Muscle of leg (tissue), 11 donors: ENCODE data around the gene MDH1. TPM values are rescaled to one million over a fixed set of nuclear protein-coding genes. Genes with fewer than 3 reads are reported as not detected.
"Not testable (repeated sequence)": the region's sequence is repeated elsewhere in the genome, so short reads cannot be mapped to it uniquely, and the experiment has no call there.

ENCODE experiments used
- DNase-seq: peaks from one replicate; pipeline ENCODE4 v3.0.0; 2013
- H3K27ac ChIP-seq: one replicate; pipeline ENCODE4 v1.5.1; 2013; ENCODE audit warnings: mild to moderate bottlenecking, low read length, control low read depth
- H3K27me3 ChIP-seq: one replicate; pipeline ENCODE4 v1.6.1; 2013; ENCODE audit warnings: low read length; ENCODE audit not compliant: control insufficient read depth, insufficient read depth
- H3K36me3 ChIP-seq: one replicate; pipeline ENCODE4 v1.6.1; 2013; ENCODE audit warnings: low read length; ENCODE audit not compliant: control insufficient read depth, insufficient read depth
- H3K4me1 ChIP-seq: one replicate; pipeline ENCODE4 v1.6.1; 2013; ENCODE audit warnings: low read length; ENCODE audit not compliant: control insufficient read depth, insufficient read depth
- H3K4me3 ChIP-seq: one replicate; pipeline ENCODE4 v1.5.1; 2013; ENCODE audit warnings: low read length, control low read depth
- H3K9me3 ChIP-seq: replicated peaks from 2 replicates; pipeline ENCODE4 v1.6.1; 2013; ENCODE audit warnings: low read depth, low read length; ENCODE audit not compliant: control insufficient read depth
- WGBS: methylation state at CpG from one replicate; pipeline ENCODE4 v1.1.5; 2013; ENCODE audit warnings: missing lambda C conversion rate; ENCODE audit not compliant: insufficient coverage; 5-methylcytosine and 5-hydroxymethylcytosine counted together
- polyA plus RNA-seq, 8 donors: library from polyadenylated mRNA; unstranded; fragments of 120-200 nt; gene quantifications; one replicate each; pipeline versions ENCODE4 v1.2.1 to v1.2.3, GENCODE V29; 2013; ENCODE audit warnings: inconsistent platforms in 1 of 8, low replicate concordance in 1 of 8; ENCODE audit not compliant: insufficient read length in 8 of 8, insufficient read depth in 1 of 8
- total RNA-seq: library from RNA; stranded (reverse); fragments of 120-200 nt; gene quantifications from one replicate; pipeline ENCODE4 v1.2.4, GENCODE V29; 2013

Gene MDH1
- total and polyA plus RNA-seq, 9 donors = 268 to 421 (median 326) TPM

- H3K4me1 ChIP-seq, H3K4me3 ChIP-seq, H3K27ac ChIP-seq, H3K27me3 ChIP-seq, H3K36me3 ChIP-seq, DNase-seq: not testable (repeated sequence)
- peaks cover 15% of the 10 kb centered on the region for H3K9me3 ChIP-seq
Measured at GRCh38 chr2:63557819-63558218, 30.9 kb upstream of the MDH1 start.

- not testable (repeated sequence) for H3K4me1 ChIP-seq, H3K36me3 ChIP-seq, H3K27ac ChIP-seq, DNase-seq, H3K27me3 ChIP-seq, H3K4me3 ChIP-seq
- 100% methylated on average over 1 of the region's 3 CpGs for WGBS
- H3K9me3 ChIP-seq = peaks cover 15% of the 10 kb centered on the region
Measured at GRCh38 chr2:63558922-63559321, 29.8 kb upstream of the MDH1 start.

DNA sequence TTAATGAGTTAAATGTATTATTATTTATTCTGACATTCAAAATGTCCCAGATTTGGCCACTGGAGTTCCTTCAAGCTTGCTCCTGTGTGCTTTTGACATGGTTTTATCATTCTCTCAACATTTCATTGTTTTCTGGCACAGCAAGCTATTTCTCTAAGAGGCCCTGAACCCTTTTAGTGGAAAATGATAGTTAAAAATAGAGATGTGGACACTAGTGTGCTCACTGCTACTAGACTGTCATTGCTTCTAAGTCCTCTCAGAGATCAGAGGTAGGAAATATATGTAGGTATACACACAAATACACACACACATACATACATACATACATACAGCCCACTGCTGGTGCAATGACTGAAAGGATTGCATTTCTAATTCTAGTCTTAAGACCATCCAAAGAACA is 26.0 kb upstream of the MDH1 start:
- H3K4me1 ChIP-seq = no peaks in the 10 kb centered on the region
- no peak for DNase-seq
- H3K27ac ChIP-seq = no peak overlapping the region
- peaks cover 24% of the 10 kb centered on the region for H3K9me3 ChIP-seq
- H3K27me3 ChIP-seq = no peaks in the 10 kb centered on the region
- H3K36me3 ChIP-seq = no peaks in the 10 kb centered on the region
- no peak overlapping the region for H3K4me3 ChIP-seq

GRCh38 chr2:63569740-63570139 is 19.0 kb upstream of the MDH1 start:
- Histone ChIP-seq H3K27me3 (no peaks in the 10 kb centered on the region), H3K36me3 (no peaks in the 10 kb centered on the region), H3K27ac (no peak overlapping the region), H3K4me1 (no peaks in the 10 kb centered on the region), H3K9me3 (peaks cover 15% of the 10 kb centered on the region), H3K4me3 (no peak overlapping the region)
- no peak for DNase-seq

GRCh38 chr2:63571291-63571690 is 17.5 kb upstream of the MDH1 start:
- no CpG with 5 or more reads among the region's 2 CpGs for WGBS
- Histone ChIP-seq H3K4me1 (no peaks in the 10 kb centered on the region), H3K27me3 (no peaks in the 10 kb centered on the region), H3K27ac (no peak overlapping the region), H3K9me3 (peaks cover 12% of the 10 kb centered on the region), H3K36me3 (no peaks in the 10 kb centered on the region), H3K4me3 (no peak overlapping the region)
- DNase-seq = no peak

- Histone ChIP-seq H3K4me3 (no peak overlapping the region), H3K9me3 (peaks cover 6% of the 10 kb centered on the region), H3K27me3 (no peaks in the 10 kb centered on the region), H3K4me1 (no peaks in the 10 kb centered on the region), H3K27ac (no peak overlapping the region), H3K36me3 (no peaks in the 10 kb centered on the region)
- no peak for DNase-seq
- WGBS = 67% methylated on average over 1 of the region's 2 CpGs
Measured at GRCh38 chr2:63572001-63572400, 16.8 kb upstream of the MDH1 start.

DNA sequence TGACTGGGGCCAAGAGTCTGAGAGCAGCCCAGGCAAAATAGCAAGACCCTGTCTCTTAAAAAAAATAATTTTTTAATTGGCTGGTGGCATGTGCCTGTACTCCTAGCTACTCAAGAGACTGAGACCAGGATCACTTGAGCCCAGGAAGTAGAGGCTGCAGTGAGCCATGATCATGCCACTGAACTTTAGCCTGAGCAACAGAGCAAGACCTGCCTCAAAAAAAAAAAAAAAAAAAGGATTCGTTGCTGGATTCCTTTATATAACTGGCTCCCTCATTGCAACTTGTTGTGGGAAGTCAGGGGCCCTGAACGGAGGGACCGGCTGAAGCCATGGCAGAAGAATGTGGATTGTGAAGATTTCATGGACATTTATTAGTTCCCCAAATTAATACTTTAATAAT is 15.7 kb upstream of the MDH1 start:
- H3K4me3 ChIP-seq, DNase-seq, H3K9me3 ChIP-seq, H3K27me3 ChIP-seq, H3K4me1 ChIP-seq, H3K27ac ChIP-seq, H3K36me3 ChIP-seq: not testable (repeated sequence)
- no CpG with 5 or more reads among the region's 3 CpGs for WGBS

GRCh38 chr2:63573726-63574345 is 14.9 kb upstream of the MDH1 start:
- 50% methylated on average over 1 of the region's 13 CpGs for WGBS
- not testable (repeated sequence) for H3K4me1 ChIP-seq, DNase-seq, H3K4me3 ChIP-seq, H3K27me3 ChIP-seq, H3K36me3 ChIP-seq, H3K27ac ChIP-seq, H3K9me3 ChIP-seq

GRCh38 chr2:63576546-63576945 is 12.2 kb upstream of the MDH1 start:
- Histone ChIP-seq H3K4me3 (no peak overlapping the region), H3K9me3 (peaks cover 2% of the 10 kb centered on the region), H3K27ac (no peak overlapping the region), H3K27me3 (no peaks in the 10 kb centered on the region), H3K36me3 (no peaks in the 10 kb centered on the region), H3K4me1 (no peaks in the 10 kb centered on the region)
- no peak for DNase-seq

DNA sequence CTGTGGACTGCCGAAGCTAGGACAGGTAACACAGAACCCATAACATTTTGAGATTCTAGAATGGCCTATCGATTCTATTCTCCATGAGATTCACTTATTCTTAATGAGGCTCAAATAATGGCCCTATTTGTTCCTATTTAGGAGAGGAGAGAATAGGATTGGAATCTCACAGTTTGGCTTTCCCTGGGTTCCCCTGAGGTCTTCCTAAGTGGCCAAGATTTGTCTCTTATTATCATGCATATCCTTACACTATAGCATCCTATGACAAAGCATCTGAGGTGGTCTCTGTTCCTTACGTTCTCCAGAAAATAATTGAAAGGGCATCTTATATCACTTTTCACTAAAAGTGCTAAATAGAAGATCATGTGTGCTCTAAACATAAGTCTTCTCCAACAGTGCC is 10.0 kb upstream of the MDH1 start:
- H3K4me1 ChIP-seq = no peaks in the 10 kb centered on the region
- H3K36me3 ChIP-seq = no peaks in the 10 kb centered on the region
- no peak overlapping the region for H3K4me3 ChIP-seq
- no peak overlapping the region for H3K27ac ChIP-seq
- no peaks in the 10 kb centered on the region for H3K27me3 ChIP-seq
- no peaks in the 10 kb centered on the region for H3K9me3 ChIP-seq
- DNase-seq = no peak
- no CpG with 5 or more reads among the region's 3 CpGs for WGBS

DNA sequence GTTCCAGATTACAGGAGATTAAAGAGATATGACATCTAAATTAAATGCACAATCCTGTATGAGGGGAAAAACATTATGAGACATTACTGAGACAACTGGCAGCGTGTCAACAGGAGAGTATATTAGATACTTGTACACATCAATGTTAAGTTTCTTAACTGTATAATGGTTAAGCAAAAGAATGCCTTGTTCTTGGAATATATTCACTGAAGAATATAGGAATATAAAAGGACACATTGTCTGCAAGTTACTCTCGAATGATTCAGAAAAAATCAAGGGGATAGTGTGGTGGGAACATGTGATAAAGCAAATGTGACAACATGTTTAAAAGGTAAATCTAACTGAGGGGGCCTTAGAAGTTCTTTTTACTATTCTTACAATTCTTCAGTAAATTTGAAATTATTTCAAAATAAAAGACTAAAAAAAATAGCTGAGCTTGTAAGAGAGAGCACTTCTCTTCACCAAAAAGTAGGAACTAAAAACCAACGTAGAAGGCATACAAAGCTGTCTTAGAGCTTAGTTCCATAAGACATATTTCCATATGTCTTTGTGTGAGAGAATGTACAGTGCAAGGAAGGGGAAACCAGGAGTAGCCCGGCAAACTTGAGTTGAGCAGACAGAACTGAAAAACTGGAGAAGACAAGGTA is 8.0 kb upstream of the MDH1 start:
- DNase-seq = peak; percentile 13
- no peaks in the 10 kb centered on the region for H3K36me3 ChIP-seq
- H3K27me3 ChIP-seq = no peaks in the 10 kb centered on the region
- H3K27ac ChIP-seq = no peak overlapping the region
- H3K4me3 ChIP-seq = no peak overlapping the region
- H3K9me3 ChIP-seq = no peaks in the 10 kb centered on the region
- 67% methylated on average over 1 of the region's 4 CpGs for WGBS
- H3K4me1 ChIP-seq = no peaks in the 10 kb centered on the region
